Activated CD4-positive, alpha-beta T cell treated with anti-CD3 and anti-CD28 coated beads for 48 hours (primary cell): ENCODE results near the gene SIL1.
"Not testable (repeated sequence)": the region's sequence is repeated elsewhere in the genome, so short reads cannot be mapped to it uniquely, and the experiment has no call there.

Source experiments
- DNase-seq: peaks from one replicate; pipeline ENCODE4 v3.0.0-alpha.2; 2020

The SIL1 gene

GRCh38 chr5:139199321-139199720 lies 1.2 kb upstream of the SIL1 start:
- DNase-seq: no peak

GRCh38 chr5:139196296-139196956 lies 1.7 kb downstream of the SIL1 start:
- DNase-seq: no peak

GRCh38 chr5:139194486-139194885 lies 3.7 kb downstream of the SIL1 start:
- no peak for DNase-seq

GRCh38 chr5:139193928-139194327 lies 4.2 kb downstream of the SIL1 start:
- DNase-seq: peak; percentile 12

- not testable (repeated sequence) for DNase-seq
Measured at GRCh38 chr5:139192906-139193305, 5.3 kb downstream of the SIL1 start.

- not testable (repeated sequence) for DNase-seq
Measured at GRCh38 chr5:139191954-139192353, 6.2 kb downstream of the SIL1 start.

- DNase-seq: no peak
Measured at GRCh38 chr5:139190125-139190524, 8.0 kb downstream of the SIL1 start.

GRCh38 chr5:139188558-139189270 lies 9.5 kb downstream of the SIL1 start:
- no peak for DNase-seq

- no peak for DNase-seq
Measured at GRCh38 chr5:139186752-139187326, 11.3 kb downstream of the SIL1 start.

GRCh38 chr5:139186261-139186660 lies 11.9 kb downstream of the SIL1 start:
- DNase-seq: no peak

GRCh38 chr5:139185589-139185988 lies 12.6 kb downstream of the SIL1 start:
- DNase-seq: no peak

GRCh38 chr5:139183502-139183901 lies 14.7 kb downstream of the SIL1 start:
- DNase-seq: no peak

GRCh38 chr5:139182528-139183296 lies 15.5 kb downstream of the SIL1 start:
- no peak for DNase-seq

GRCh38 chr5:139181835-139182452 lies 16.2 kb downstream of the SIL1 start:
- no peak for DNase-seq

- no peak for DNase-seq
Measured at GRCh38 chr5:139181322-139181730, 16.8 kb downstream of the SIL1 start.

GRCh38 chr5:139180850-139181249 lies 17.3 kb downstream of the SIL1 start:
- DNase-seq: no peak

- DNase-seq: not testable (repeated sequence)
Measured at GRCh38 chr5:139179778-139180513, 18.2 kb downstream of the SIL1 start.

- DNase-seq: no peak
Measured at GRCh38 chr5:139178935-139179334, 19.2 kb downstream of the SIL1 start.

- DNase-seq: no peak
Measured at GRCh38 chr5:139178589-139178917, 19.6 kb downstream of the SIL1 start.

GRCh38 chr5:139177809-139178588 lies 20.2 kb downstream of the SIL1 start:
- no peak for DNase-seq

GRCh38 chr5:139177281-139177680 lies 20.9 kb downstream of the SIL1 start:
- not testable (repeated sequence) for DNase-seq

- not testable (repeated sequence) for DNase-seq
Measured at GRCh38 chr5:139174382-139174781, 23.8 kb downstream of the SIL1 start.
